Measurements from ENCODE around the gene MUS81.

MUS81 gene

GRCh38 chr11:65866509-65867283 is 6.5 kb downstream of the MUS81 start:
- ChIA-PET POLR2A (interaction anchor here (0.9 to 6.8 kb wide), 3 partner anchors 7 to 34 kb away, joined by 3 to 103 read pairs (median 5); partner anchors contain the start of genes CCDC85B, CFL1, FOSL1 and MUS81), CTCF (interaction anchor here (0.7 to 33.3 kb wide), 4 partner anchors 8 to 155 kb away, joined by 5 to 1090 read pairs (median 185); partner anchors contain the start of genes CCDC85B, CFL1, FIBP and KAT5)
- H3K4me3 ChIP-seq (ENCODE audit: low read depth, low read length), result no peak overlapping the region
- no peak for DNase-seq (ENCODE audit: low read depth, low spot score)
- no peak for TF ChIP-seq CTCF (IDR thresholded peaks at IDR 0.05; ENCODE audit: insufficient read depth, low read length, missing control alignments)

- ChIA-PET CTCF (interaction anchor here (0.7 to 33.3 kb wide), 4 partner anchors 6 to 112 kb away, joined by 5 to 1090 read pairs (median 269); partner anchors contain the start of genes CCDC85B, CFL1, FIBP and MUS81), POLR2A (interaction anchor here (2.1 to 6.8 kb wide), 2 partner anchors 8 to 9 kb away, joined by 5 to 103 read pairs; partner anchors contain the start of genes CFL1 and MUS81)
- TF ChIP-seq CTCF (IDR thresholded peaks at IDR 0.05; ENCODE audit: insufficient read depth, low read length, missing control alignments), result no peak
- DNase-seq (ENCODE audit: low read depth, low spot score), result no peak
- H3K4me3 ChIP-seq (ENCODE audit: low read depth, low read length), result no peak overlapping the region
Measured at GRCh38 chr11:65867284-65868071, 7.2 kb downstream of the MUS81 start.

- TF ChIP-seq CTCF (IDR thresholded peaks at IDR 0.05; ENCODE audit: insufficient read depth, low read length, missing control alignments), result no peak
- ChIA-PET POLR2A (interaction anchor here (2.1 to 6.8 kb wide), 2 partner anchors 8 to 9 kb away, joined by 5 to 103 read pairs; partner anchors contain the start of genes CFL1 and MUS81), CTCF (interaction anchor here (1.5 to 33.3 kb wide), 4 partner anchors 7 to 199 kb away, joined by 3 to 1090 read pairs (median 269); partner anchors contain the start of genes CCDC85B, FIBP, MUS81 and SART1)
- no peak overlapping the region for H3K4me3 ChIP-seq (ENCODE audit: low read depth, low read length)
- no peak for DNase-seq (ENCODE audit: low read depth, low spot score)
Measured at GRCh38 chr11:65868076-65868667, 7.9 kb downstream of the MUS81 start.

GRCh38 chr11:65868907-65869306 is 8.7 kb downstream of the MUS81 start:
- no peak overlapping the region for H3K4me3 ChIP-seq (ENCODE audit: low read depth, low read length)
- ChIA-PET CTCF (interaction anchor here (1.5 to 33.3 kb wide), 5 partner anchors 8 to 199 kb away, joined by 3 to 1090 read pairs (median 174); partner anchors contain the start of genes CCDC85B, FIBP, KAT5 and MUS81), POLR2A (interaction anchor here (0.6 to 6.8 kb wide), 3 partner anchors 8 to 144 kb away, joined by 3 to 103 read pairs (median 5); partner anchors contain the start of genes CFL1 and MUS81)
- TF ChIP-seq CTCF (IDR thresholded peaks at IDR 0.05; ENCODE audit: insufficient read depth, low read length, missing control alignments), result no peak
- DNase-seq (ENCODE audit: low read depth, low spot score), result no peak

GRCh38 chr11:65869643-65870306 is 9.5 kb downstream of the MUS81 start:
- no peak for TF ChIP-seq CTCF (IDR thresholded peaks at IDR 0.05; ENCODE audit: insufficient read depth, low read length, missing control alignments)
- no peak overlapping the region for H3K4me3 ChIP-seq (ENCODE audit: low read depth, low read length)
- POLR2A ChIA-PET, result interaction anchor here (1.4 to 6.8 kb wide), 2 partner anchors 10 to 21 kb away, joined by 5 to 103 read pairs; partner anchors contain the start of genes CCDC85B, CFL1 and MUS81
- CTCF ChIA-PET, result interaction anchor here (0.8 to 33.3 kb wide), 6 partner anchors 9 to 158 kb away, joined by 3 to 1090 read pairs (median 90); partner anchors contain the start of genes CCDC85B, FIBP, KAT5 and MUS81
- DNase-seq (ENCODE audit: low read depth, low spot score), result no peak

All from AG04449 (cell line).